OCI-LY7 (cell line): ENCODE results near the gene ARHGAP26. TPM values are rescaled to one million over a fixed set of nuclear protein-coding genes. Genes with fewer than 3 reads are reported as not detected.

Source experiments
- BruUV-seq: library from RNA; stranded (reverse); fragments of 400-500 nt; replicated peaks from 2 replicates; lab custom pipeline; 2021; lab: Mats Ljungman, UMichigan
- CTCF ChIA-PET: fragments of 300-600 bp; sonication (Branson Sonifier 250); formaldehyde crosslinking; loops from one replicate; lab custom pipeline; 2022; ENCODE audit warnings: antibody characterized with exemption; ENCODE audit not compliant: unreplicated experiment; lab: Charles Lee
- POLR2A ChIA-PET: fragments of 300-600 bp; sonication (Branson Sonifier 250); formaldehyde crosslinking; loops from one replicate; lab custom pipeline; 2022; ENCODE audit warnings: antibody characterized with exemption; lab: Charles Lee
- DNase-seq: peaks from one replicate; pipeline ENCODE4 v3.0.0-alpha.2; 2015; ENCODE audit warnings: low spot score
- H2AFZ ChIP-seq: fragments of 200-600 bp; sonication (generic), shearing (Covaris generic); 2 replicates; pipeline ENCODE4 v1.6.1; 2014; ENCODE audit warnings: mild to moderate bottlenecking, antibody characterized with exemption, low read length, moderate library complexity
- H3K27ac ChIP-seq: fragments of 200-600 bp; sonication (generic); 2 replicates; pipeline ENCODE4 v1.5.1; 2014; ENCODE audit warnings: mixed run types, low read depth, mild to moderate bottlenecking, moderate library complexity, low read length, inconsistent platforms; ENCODE audit not compliant: poor library complexity, severe bottlenecking
- H3K36me3 ChIP-seq: fragments of 200-600 bp; sonication (generic); 2 replicates; pipeline ENCODE4 v1.6.1; 2014; ENCODE audit warnings: mild to moderate bottlenecking, antibody characterized with exemption, low read length, moderate library complexity, mixed read lengths; ENCODE audit not compliant: insufficient read depth
- H3K4me1 ChIP-seq: fragments of 200-600 bp; sonication (generic); 2 replicates; pipeline ENCODE4 v1.5.1; 2014; ENCODE audit warnings: mild to moderate bottlenecking, low read length; ENCODE audit not compliant: insufficient read depth, poor library complexity, severe bottlenecking
- H3K4me2 ChIP-seq: fragments of 200-600 bp; sonication (generic); 2 replicates; pipeline ENCODE4 v1.6.1; 2014; ENCODE audit warnings: mild to moderate bottlenecking, low read length
- H3K4me3 ChIP-seq: fragments of 200-600 bp; sonication (generic); 2 replicates; pipeline ENCODE4 v1.5.1; 2014; ENCODE audit warnings: mild to moderate bottlenecking, low read depth, low read length; ENCODE audit not compliant: poor library complexity, severe bottlenecking
- H3K79me2 ChIP-seq: fragments of 200-600 bp; sonication (generic); 2 replicates; pipeline ENCODE4 v1.6.1; 2016; ENCODE audit warnings: low read depth, mild to moderate bottlenecking, low read length, moderate library complexity, mixed read lengths; ENCODE audit not compliant: insufficient read depth
- H3K9me2 ChIP-seq: fragments of 200-600 bp; sonication (generic); 2 replicates; pipeline ENCODE4 v1.6.1; 2016; ENCODE audit warnings: mild to moderate bottlenecking, low read length, mixed read lengths; ENCODE audit not compliant: insufficient read depth
- H3K9me3 ChIP-seq: fragments of 200-600 bp; sonication (generic); 2 replicates; pipeline ENCODE4 v1.6.1; 2014; ENCODE audit warnings: mild to moderate bottlenecking, mixed run types, low read length, mixed read lengths
- H4K20me1 ChIP-seq: fragments of 200-600 bp; sonication (generic); 2 replicates; pipeline ENCODE4 v1.6.1; 2014; ENCODE audit warnings: mild to moderate bottlenecking, antibody characterized with exemption, low read length, moderate library complexity, mixed read lengths; ENCODE audit not compliant: insufficient read depth
- CTCF ChIP-seq: fragments of 200-600 bp; sonication (generic); conservative IDR thresholded peaks from 2 replicates; pipeline ENCODE4 v1.5.1; 2014; ENCODE audit warnings: mild to moderate bottlenecking, antibody characterized with exemption, low read length, moderate library complexity, mixed read lengths
- EZH2phosphoT487 ChIP-seq: fragments of 200-600 bp; sonication (generic); IDR thresholded peaks from 2 replicates; pipeline ENCODE4 v1.6.1; 2018; ENCODE audit warnings: low read depth, borderline replicate concordance, mild to moderate bottlenecking, mixed run types, antibody characterized with exemption, low read length, moderate library complexity, mixed read lengths
- intact Hi-C: fragments of 100-400 bp; cut with micrococcal nuclease; formaldehyde crosslinking; loops from one replicate; pipeline ENCODE4 v1.10.0; 2022; ENCODE audit not compliant: unreplicated experiment
- total RNA-seq, 2 experiments: library from RNA; depleted of rRNA in 1 of 2; stranded (reverse); fragments of >200 nt in 1 of 2; shearing (Covaris generic) in 1 of 2; gene quantifications; 2 replicates each; pipeline ENCODE4 v1.2.3, GENCODE V29; 2014 to 2022

The ARHGAP26 gene
- total RNA-seq, 2 experiments from 2014 or later = 7.0 to 19.1 TPM

- POLR2A ChIA-PET = interaction anchor here (0.7 to 1.5 kb wide), 5 partner anchors 55 to 185 kb away, joined by 3 to 4 read pairs (median 3); no protein-coding TSS in a partner anchor
- Histone ChIP-seq H2AFZ (no peak overlapping the region), H3K79me2 (no peaks in the 10 kb centered on the region), H3K4me3 (no peak overlapping the region), H3K4me2 (no peak overlapping the region), H3K9me2 (no peaks in the 10 kb centered on the region), H3K27ac (no peak overlapping the region), H3K9me3 (no peaks in the 10 kb centered on the region), H4K20me1 (peaks cover 3% of the 10 kb centered on the region; the same call in 1 of the 2 replicates), H3K4me1 (no peaks in the 10 kb centered on the region), H3K36me3 (no peaks in the 10 kb centered on the region)
- intact Hi-C loops = no loop called here
- CTCF ChIA-PET = interaction anchor here (0.8 kb wide), 1 partner anchor 13 kb away, joined by 3 read pairs; no protein-coding TSS in a partner anchor
- no peak for DNase-seq
- BruUV-seq = no TSS peak
- TF ChIP-seq CTCF (no peak), EZH2phosphoT487 (no peak)
These were observed 83.5 kb downstream of the ARHGAP26 start for GRCh38 chr5:142853682-142854081.

- Histone ChIP-seq H4K20me1 (peaks cover 3% of the 10 kb centered on the region; the same call in 1 of the 2 replicates), H3K9me3 (no peaks in the 10 kb centered on the region), H3K79me2 (no peaks in the 10 kb centered on the region), H3K9me2 (no peaks in the 10 kb centered on the region), H3K27ac (no peak overlapping the region), H3K36me3 (no peaks in the 10 kb centered on the region), H3K4me1 (no peaks in the 10 kb centered on the region), H3K4me3 (no peak overlapping the region), H3K4me2 (no peak overlapping the region), H2AFZ (no peak overlapping the region)
- ChIA-PET CTCF (no interaction called here), POLR2A (interaction anchor here (0.7 kb wide), 1 partner anchor 603 kb away, joined by 3 read pairs; no protein-coding TSS in a partner anchor)
- no peak for DNase-seq
- TF ChIP-seq CTCF = no peak
- BruUV-seq = no TSS peak
- intact Hi-C loops = no loop called here
These were observed 86.1 kb downstream of the ARHGAP26 start for GRCh38 chr5:142856269-142856782.

- no peak for DNase-seq
- intact Hi-C loops = no loop called here
- H3K9me3 ChIP-seq = no peaks in the 10 kb centered on the region
- no peak overlapping the region for H3K4me2 ChIP-seq
- ChIA-PET CTCF (no interaction called here), POLR2A (no interaction called here)
- H3K4me3 ChIP-seq = no peak overlapping the region
- no peaks in the 10 kb centered on the region for H3K4me1 ChIP-seq
- no peak overlapping the region for H2AFZ ChIP-seq
- no peak overlapping the region for H3K27ac ChIP-seq
- no peaks in the 10 kb centered on the region for H3K9me2 ChIP-seq
- no peaks in the 10 kb centered on the region for H3K36me3 ChIP-seq
- BruUV-seq = no TSS peak
- peaks cover 4% of the 10 kb centered on the region; the same call in 1 of the 2 replicates for H4K20me1 ChIP-seq
- TF ChIP-seq CTCF = no peak
- H3K79me2 ChIP-seq = no peaks in the 10 kb centered on the region
These were observed 87.2 kb downstream of the ARHGAP26 start for GRCh38 chr5:142857405-142857804.
